ENCODE results near the gene PCDHA9. TPM values are rescaled to one million over a fixed set of nuclear protein-coding genes. Genes with fewer than 3 reads are reported as not detected.
"Not testable (repeated sequence)": the region's sequence is repeated elsewhere in the genome, so short reads cannot be mapped to it uniquely, and the experiment has no call there.

The PCDHA9 gene
- total RNA-seq, 1 donor from 2014 or later, result 0.95 TPM

DNA sequence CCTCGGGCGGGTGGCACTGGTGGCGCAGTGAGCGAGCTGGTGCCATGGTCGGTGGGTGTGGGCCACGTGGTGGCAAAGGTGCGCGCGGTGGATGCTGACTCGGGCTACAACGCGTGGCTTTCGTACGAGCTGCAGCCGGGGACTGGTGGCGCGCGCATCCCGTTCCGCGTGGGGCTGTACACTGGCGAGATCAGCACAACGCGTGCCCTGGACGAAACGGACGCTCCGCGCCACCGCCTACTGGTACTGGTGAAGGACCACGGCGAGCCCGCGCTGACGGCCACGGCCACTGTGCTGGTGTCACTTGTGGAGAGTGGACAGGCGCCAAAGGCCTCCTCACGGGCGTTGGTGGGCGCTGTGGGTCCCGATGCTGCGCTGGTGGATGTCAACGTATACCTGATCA is 39.3 kb upstream of the PCDHA9 start:
- no peak overlapping the region for H3K4me3 Mint-ChIP-seq (ENCODE audit: unreplicated experiment)

DNA sequence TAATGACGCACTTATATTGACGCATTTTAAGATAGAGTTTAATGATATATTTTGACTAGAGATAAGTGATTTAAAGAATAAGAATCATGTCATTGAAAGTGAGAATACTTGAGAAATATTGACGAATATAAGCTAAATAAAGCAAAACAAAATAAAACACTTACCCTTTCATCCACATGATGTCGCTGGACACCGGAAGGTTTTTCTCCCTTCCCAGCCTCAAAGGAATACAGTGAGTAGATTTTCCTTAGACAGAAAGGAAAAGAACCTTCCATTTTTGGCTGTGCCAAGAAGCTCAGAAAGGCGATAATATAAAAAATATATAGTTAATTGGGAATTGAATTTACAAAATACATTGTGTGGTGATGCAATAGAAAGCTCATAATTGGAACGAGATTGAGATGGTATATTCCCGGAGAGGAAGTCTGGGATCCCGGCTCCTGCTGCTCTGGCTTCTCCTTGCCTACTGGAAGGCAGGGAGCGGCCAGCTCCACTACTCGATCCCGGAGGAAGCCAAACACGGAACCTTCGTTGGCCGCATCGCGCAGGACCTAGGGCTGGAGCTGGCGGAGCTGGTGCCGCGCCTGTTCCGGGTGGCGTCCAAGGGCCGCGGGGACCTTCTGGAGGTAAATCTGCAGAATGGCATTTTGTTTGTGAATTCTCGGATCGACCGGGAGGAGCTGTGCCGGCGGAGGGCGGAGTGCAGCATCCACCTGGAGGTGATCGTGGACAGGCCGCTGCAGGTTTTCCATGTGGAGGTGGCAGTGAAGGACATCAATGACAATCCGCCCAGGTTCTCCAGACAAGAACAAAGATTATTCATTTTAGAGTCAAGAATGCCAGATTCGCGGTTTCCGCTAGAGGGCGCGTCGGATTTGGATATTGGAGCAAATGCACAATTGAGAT is 26.6 kb upstream of the PCDHA9 start, which contains the start of gene PCDHA5:
Gene PCDHA5, plus strand, starts transcription at position 239 of the 906 bp plus-strand sequence.
- Histone ChIP-seq H3K79me2 (ENCODE audit: insufficient read depth, low read length) (no peaks in the 10 kb centered on the region), H3K9me3 (ENCODE audit: insufficient read depth, low read depth, low read length) (peaks cover 9% of the 10 kb centered on the region), H3K36me3 (ENCODE audit: insufficient read depth, low read length) (no peaks in the 10 kb centered on the region), H3K4me1 (ENCODE audit: insufficient read depth, low read length) (no peaks in the 10 kb centered on the region), H3K27ac (ENCODE audit: low read depth, low read length) (no peak within 1 kb of the TSS), H2AFZ (ENCODE audit: low read depth, low read length) (no peak within 1 kb of the TSS), H3K27me3 (ENCODE audit: insufficient read depth, low read length) (no peaks in the 10 kb centered on the region), H3K9ac (ENCODE audit: low read length) (no peak within 1 kb of the TSS), H4K20me1 (ENCODE audit: insufficient read depth, low read length) (no peaks in the 10 kb centered on the region), H3K4me3 (ENCODE audit: insufficient read depth, low read depth, low read length) (no peak within 1 kb of the TSS), H3K4me2 (ENCODE audit: low read length) (no peak within 1 kb of the TSS)
- H3K4me1 Mint-ChIP-seq (ENCODE audit: low read depth, unreplicated experiment), result no peaks in the 10 kb centered on the region
- FAIRE-seq (no peak), DNase-seq (ENCODE audit: low read depth) (no peak)
- no peak for TF ChIP-seq EZH2 (IDR thresholded peaks at IDR 0.05; ENCODE audit: insufficient read depth, low read length)
- TF ChIP-seq CTCF (IDR thresholded peaks at IDR 0.05; ENCODE audit: insufficient read depth, low read depth, low read length), result peak; percentile 31
- H3K9me3 Mint-ChIP-seq (ENCODE audit: unreplicated experiment), result no peaks in the 10 kb centered on the region
- H3K27ac Mint-ChIP-seq (ENCODE audit: unreplicated experiment), result no peak within 1 kb of the TSS
- H3K4me3 Mint-ChIP-seq (ENCODE audit: unreplicated experiment), result peak within 1 kb of the TSS; percentile 69
- H3K27me3 Mint-ChIP-seq (ENCODE audit: low read depth, unreplicated experiment), result no peaks in the 10 kb centered on the region
- H3K36me3 Mint-ChIP-seq (ENCODE audit: low read depth, unreplicated experiment), result peaks cover 8% of the 10 kb centered on the region

More for the DNA sequence above, 39.3 kb upstream of the PCDHA9 start:
- no peak overlapping the region for H3K4me3 ChIP-seq (ENCODE audit: insufficient read depth, low read depth, low read length)
- H3K27ac ChIP-seq (ENCODE audit: low read depth, low read length), result no peak overlapping the region
- TF ChIP-seq CTCF (IDR thresholded peaks at IDR 0.05; ENCODE audit: insufficient read depth, low read depth, low read length), result no peak
- TF ChIP-seq EZH2 (IDR thresholded peaks at IDR 0.05; ENCODE audit: insufficient read depth, low read length), result no peak
- peaks cover 13% of the 10 kb centered on the region for H3K9me3 ChIP-seq (ENCODE audit: insufficient read depth, low read depth, low read length)
- H2AFZ ChIP-seq (ENCODE audit: low read depth, low read length), result no peak overlapping the region
- Mint-ChIP-seq H3K36me3 (ENCODE audit: low read depth, unreplicated experiment) (peaks cover 9% of the 10 kb centered on the region), H3K4me1 (ENCODE audit: low read depth, unreplicated experiment) (peaks cover 2% of the 10 kb centered on the region), H3K9me3 (ENCODE audit: unreplicated experiment) (peaks cover 2% of the 10 kb centered on the region), H3K27me3 (ENCODE audit: low read depth, unreplicated experiment) (no peaks in the 10 kb centered on the region), H3K27ac (ENCODE audit: unreplicated experiment) (no peak overlapping the region)
- DNase-seq (ENCODE audit: low read depth) (no peak), FAIRE-seq (no peak)
- H4K20me1 ChIP-seq (ENCODE audit: insufficient read depth, low read length), result no peaks in the 10 kb centered on the region
- H3K4me1 ChIP-seq (ENCODE audit: insufficient read depth, low read length), result no peaks in the 10 kb centered on the region
- H3K79me2 ChIP-seq (ENCODE audit: insufficient read depth, low read length), result no peaks in the 10 kb centered on the region
- no peak overlapping the region for H3K9ac ChIP-seq (ENCODE audit: low read length)
- H3K36me3 ChIP-seq (ENCODE audit: insufficient read depth, low read length), result no peaks in the 10 kb centered on the region
- no peak overlapping the region for H3K4me2 ChIP-seq (ENCODE audit: low read length)
- no peaks in the 10 kb centered on the region for H3K27me3 ChIP-seq (ENCODE audit: insufficient read depth, low read length)

DNA sequence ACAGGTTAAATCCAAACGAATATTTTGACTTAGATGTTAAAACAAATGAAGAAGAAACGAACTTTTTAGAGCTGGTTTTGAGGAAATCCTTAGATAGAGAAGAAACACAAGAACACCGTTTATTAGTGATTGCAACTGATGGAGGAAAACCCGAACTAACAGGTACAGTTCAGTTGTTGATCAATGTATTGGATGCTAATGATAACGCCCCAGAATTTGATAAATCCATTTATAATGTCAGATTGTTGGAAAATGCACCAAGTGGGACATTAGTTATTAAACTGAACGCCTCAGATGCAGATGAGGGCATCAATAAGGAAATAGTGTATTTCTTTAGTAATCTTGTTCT is 25.9 kb upstream of the PCDHA9 start:
- Histone ChIP-seq H3K9ac (ENCODE audit: low read length) (no peak overlapping the region), H3K36me3 (ENCODE audit: insufficient read depth, low read length) (no peaks in the 10 kb centered on the region), H3K4me1 (ENCODE audit: insufficient read depth, low read length) (no peaks in the 10 kb centered on the region), H3K4me2 (ENCODE audit: low read length) (no peak overlapping the region), H3K4me3 (ENCODE audit: insufficient read depth, low read depth, low read length) (no peak overlapping the region), H3K27me3 (ENCODE audit: insufficient read depth, low read length) (no peaks in the 10 kb centered on the region), H3K27ac (ENCODE audit: low read depth, low read length) (no peak overlapping the region), H4K20me1 (ENCODE audit: insufficient read depth, low read length) (no peaks in the 10 kb centered on the region), H3K9me3 (ENCODE audit: insufficient read depth, low read depth, low read length) (peaks cover 9% of the 10 kb centered on the region), H3K79me2 (ENCODE audit: insufficient read depth, low read length) (no peaks in the 10 kb centered on the region), H2AFZ (ENCODE audit: low read depth, low read length) (no peak overlapping the region)
- no peak for DNase-seq (ENCODE audit: low read depth)
- no peak for TF ChIP-seq EZH2 (IDR thresholded peaks at IDR 0.05; ENCODE audit: insufficient read depth, low read length)
- no peak for TF ChIP-seq CTCF (IDR thresholded peaks at IDR 0.05; ENCODE audit: insufficient read depth, low read depth, low read length)
- no peak for FAIRE-seq
- H3K9me3 Mint-ChIP-seq (ENCODE audit: unreplicated experiment), result no peaks in the 10 kb centered on the region
- no peaks in the 10 kb centered on the region for H3K4me1 Mint-ChIP-seq (ENCODE audit: low read depth, unreplicated experiment)
- H3K36me3 Mint-ChIP-seq (ENCODE audit: low read depth, unreplicated experiment), result peaks cover 8% of the 10 kb centered on the region
- H3K27ac Mint-ChIP-seq (ENCODE audit: unreplicated experiment), result no peak overlapping the region
- no peaks in the 10 kb centered on the region for H3K27me3 Mint-ChIP-seq (ENCODE audit: low read depth, unreplicated experiment)
- H3K4me3 Mint-ChIP-seq (ENCODE audit: unreplicated experiment), result no peak overlapping the region

GRCh38 chr5:140822969-140823368 is 25.2 kb upstream of the PCDHA9 start:
- not testable (repeated sequence) for FAIRE-seq; H3K9ac ChIP-seq (ENCODE audit: low read length); H3K27me3 ChIP-seq (ENCODE audit: insufficient read depth, low read length); H2AFZ ChIP-seq (ENCODE audit: low read depth, low read length); H3K9me3 Mint-ChIP-seq (ENCODE audit: unreplicated experiment); H3K4me3 ChIP-seq (ENCODE audit: insufficient read depth, low read depth, low read length); H3K27me3 Mint-ChIP-seq (ENCODE audit: low read depth, unreplicated experiment); H3K4me3 Mint-ChIP-seq (ENCODE audit: unreplicated experiment); H3K4me1 Mint-ChIP-seq (ENCODE audit: low read depth, unreplicated experiment); H3K4me1 ChIP-seq (ENCODE audit: insufficient read depth, low read length); DNase-seq (ENCODE audit: low read depth); H3K79me2 ChIP-seq (ENCODE audit: insufficient read depth, low read length); H3K27ac ChIP-seq (ENCODE audit: low read depth, low read length); H3K4me2 ChIP-seq (ENCODE audit: low read length); H4K20me1 ChIP-seq (ENCODE audit: insufficient read depth, low read length); H3K27ac Mint-ChIP-seq (ENCODE audit: unreplicated experiment); H3K36me3 ChIP-seq (ENCODE audit: insufficient read depth, low read length)
- peaks cover 11% of the 10 kb centered on the region for H3K36me3 Mint-ChIP-seq (ENCODE audit: low read depth, unreplicated experiment)
- peaks cover 12% of the 10 kb centered on the region for H3K9me3 ChIP-seq (ENCODE audit: insufficient read depth, low read depth, low read length)
